Skeletal muscle satellite cell (primary cell): ENCODE data around the gene MAPK11.

Source experiments
- H3K27me3 ChIP-seq: 2 replicates; pipeline ENCODE4 v1.7.0; 2013; ENCODE audit warnings: low read length; ENCODE audit not compliant: control insufficient read depth, insufficient read depth
- H3K36me3 ChIP-seq: 2 replicates; pipeline ENCODE4 v1.7.0; 2013; ENCODE audit warnings: mild to moderate bottlenecking, control low read depth, low read length; ENCODE audit not compliant: insufficient read depth
- H3K4me1 ChIP-seq: 2 replicates; pipeline ENCODE4 v1.7.0; 2013; ENCODE audit warnings: low read length; ENCODE audit not compliant: control insufficient read depth, insufficient read depth
- H3K4me2 ChIP-seq: 2 replicates; pipeline ENCODE4 v1.7.0; 2013; ENCODE audit warnings: mild to moderate bottlenecking, low read length
- H3K4me3 ChIP-seq: 2 replicates; pipeline ENCODE4 v1.7.0; 2013; ENCODE audit warnings: low read length
- H3K9ac ChIP-seq: 2 replicates; pipeline ENCODE4 v1.7.0; 2013; ENCODE audit warnings: mild to moderate bottlenecking, low read depth, low read length, moderate library complexity
- H3K9me3 ChIP-seq: replicated peaks from 2 replicates; pipeline ENCODE4 v1.7.0; 2013; ENCODE audit warnings: mild to moderate bottlenecking, control low read depth, low read length

MAPK11 gene

GRCh38 chr22:50262460-50262911 is 7.7 kb downstream of the MAPK11 start:
- Histone ChIP-seq H3K9ac (no peak overlapping the region), H3K4me1 (peaks cover 38% of the 10 kb centered on the region), H3K27me3 (no peaks in the 10 kb centered on the region), H3K4me2 (no peak overlapping the region), H3K36me3 (peaks cover 3% of the 10 kb centered on the region), H3K4me3 (no peak overlapping the region), H3K9me3 (no peaks in the 10 kb centered on the region)

GRCh38 chr22:50261615-50262459 is 8.3 kb downstream of the MAPK11 start, which contains the start of gene MAPK12:
MAPK12 (minus strand) TSS chr22:50261683; CDS start chr22:50261509, 174 bp downstream.
- Histone ChIP-seq H3K9ac (peak within 1 kb of the TSS; percentile 84), H3K9me3 (no peaks in the 10 kb centered on the region), H3K4me2 (peak within 1 kb of the TSS; percentile 94), H3K4me1 (peaks cover 34% of the 10 kb centered on the region), H3K4me3 (peak within 1 kb of the TSS; percentile 78), H3K36me3 (peaks cover 3% of the 10 kb centered on the region), H3K27me3 (no peaks in the 10 kb centered on the region)

GRCh38 chr22:50260801-50261614 is 9.2 kb downstream of the MAPK11 start:
- Histone ChIP-seq H3K4me1 (peaks cover 34% of the 10 kb centered on the region), H3K9me3 (no peaks in the 10 kb centered on the region), H3K27me3 (no peaks in the 10 kb centered on the region), H3K36me3 (peaks cover 7% of the 10 kb centered on the region), H3K9ac (peak overlapping the region; percentile 84), H3K4me3 (peak overlapping the region; percentile 78), H3K4me2 (peak overlapping the region; percentile 94)

- no peaks in the 10 kb centered on the region for H3K27me3 ChIP-seq
- peaks cover 11% of the 10 kb centered on the region for H3K36me3 ChIP-seq
- no peaks in the 10 kb centered on the region for H3K9me3 ChIP-seq
- H3K4me3 ChIP-seq, result peak overlapping the region; percentile 78
- H3K9ac ChIP-seq, result peak overlapping the region; percentile 84
- peak overlapping the region; percentile 94 for H3K4me2 ChIP-seq
- H3K4me1 ChIP-seq, result peaks cover 34% of the 10 kb centered on the region
Measured at GRCh38 chr22:50260434-50260800, 9.8 kb downstream of the MAPK11 start.

GRCh38 chr22:50259302-50259701 is 10.9 kb downstream of the MAPK11 start:
- H3K36me3 ChIP-seq, result peaks cover 17% of the 10 kb centered on the region
- peaks cover 34% of the 10 kb centered on the region for H3K4me1 ChIP-seq
- no peak overlapping the region for H3K4me3 ChIP-seq
- H3K9ac ChIP-seq, result no peak overlapping the region
- peak overlapping the region; percentile 29 for H3K4me2 ChIP-seq
- no peaks in the 10 kb centered on the region for H3K9me3 ChIP-seq
- H3K27me3 ChIP-seq, result no peaks in the 10 kb centered on the region

- H3K9me3 ChIP-seq, result no peaks in the 10 kb centered on the region
- H3K9ac ChIP-seq, result no peak overlapping the region
- H3K4me1 ChIP-seq, result peaks cover 34% of the 10 kb centered on the region
- no peaks in the 10 kb centered on the region for H3K27me3 ChIP-seq
- peak overlapping the region; percentile 29 for H3K4me2 ChIP-seq
- H3K4me3 ChIP-seq, result no peak overlapping the region
- peaks cover 17% of the 10 kb centered on the region for H3K36me3 ChIP-seq
Measured at GRCh38 chr22:50258361-50259292, 11.6 kb downstream of the MAPK11 start.

GRCh38 chr22:50257451-50258360 is 12.5 kb downstream of the MAPK11 start:
- Histone ChIP-seq H3K4me2 (no peak overlapping the region), H3K9me3 (no peaks in the 10 kb centered on the region), H3K27me3 (no peaks in the 10 kb centered on the region), H3K4me3 (no peak overlapping the region), H3K36me3 (peaks cover 20% of the 10 kb centered on the region), H3K9ac (no peak overlapping the region), H3K4me1 (peaks cover 29% of the 10 kb centered on the region)

GRCh38 chr22:50257041-50257440 is 13.1 kb downstream of the MAPK11 start:
- H3K27me3 ChIP-seq, result no peaks in the 10 kb centered on the region
- no peak overlapping the region for H3K4me3 ChIP-seq
- no peak overlapping the region for H3K4me2 ChIP-seq
- H3K36me3 ChIP-seq, result peaks cover 20% of the 10 kb centered on the region
- no peaks in the 10 kb centered on the region for H3K9me3 ChIP-seq
- H3K9ac ChIP-seq, result no peak overlapping the region
- H3K4me1 ChIP-seq, result peaks cover 23% of the 10 kb centered on the region

GRCh38 chr22:50256258-50256862 is 13.8 kb downstream of the MAPK11 start:
- H3K9ac ChIP-seq, result no peak overlapping the region
- no peaks in the 10 kb centered on the region for H3K27me3 ChIP-seq
- no peak overlapping the region for H3K4me2 ChIP-seq
- no peaks in the 10 kb centered on the region for H3K9me3 ChIP-seq
- H3K4me3 ChIP-seq, result no peak overlapping the region
- H3K4me1 ChIP-seq, result peaks cover 26% of the 10 kb centered on the region
- peaks cover 20% of the 10 kb centered on the region for H3K36me3 ChIP-seq

- H3K4me3 ChIP-seq, result no peak overlapping the region
- no peak overlapping the region for H3K9ac ChIP-seq
- peaks cover 30% of the 10 kb centered on the region for H3K4me1 ChIP-seq
- no peaks in the 10 kb centered on the region for H3K27me3 ChIP-seq
- no peaks in the 10 kb centered on the region for H3K9me3 ChIP-seq
- H3K4me2 ChIP-seq, result no peak overlapping the region
- peaks cover 20% of the 10 kb centered on the region for H3K36me3 ChIP-seq
Measured at GRCh38 chr22:50255607-50256006, 14.6 kb downstream of the MAPK11 start.
